ENCODE measurements around the gene TNPO1.
"Not testable (repeated sequence)": the region's sequence is repeated elsewhere in the genome, so short reads cannot be mapped to it uniquely, and the experiment has no call there.

- not testable (repeated sequence) for TF ChIP-seq PAX8 (CRISPR knock-in tag; IDR thresholded peaks at IDR 0.05; ENCODE audit: borderline replicate concordance); MAX (IDR thresholded peaks at IDR 0.05); TEAD2 (CRISPR knock-in tag; IDR thresholded peaks at IDR 0.05); MTF1 (CRISPR knock-in tag; IDR thresholded peaks at IDR 0.05); GABPA (IDR thresholded peaks at IDR 0.05; ENCODE audit: low read depth, low read length); GABPA (CRISPR knock-in tag; IDR thresholded peaks at IDR 0.05; ENCODE audit: low read depth)
Observed at GRCh38 chr5:72932686-72933085, 116.2 kb downstream of the TNPO1 start.
